Loucy (cell line): ENCODE measurements around the gene CDH4.

ENCODE experiments used
- EZH2phosphoT487 ChIP-seq: fragments of 200-600 bp; IDR thresholded peaks from 2 replicates; pipeline ENCODE4 v1.6.1; 2018; ENCODE audit warnings: antibody characterized with exemption, mild to moderate bottlenecking, moderate library complexity, borderline replicate concordance
- TF ChIP-seq, protein P1 (sequence below): fragments of 200-600 bp; sonication (generic); conservative IDR thresholded peaks from 2 replicates; pipeline ENCODE4 v1.5.1; 2014; ENCODE audit warnings: mild to moderate bottlenecking, antibody characterized with exemption, low read length

DNA sequence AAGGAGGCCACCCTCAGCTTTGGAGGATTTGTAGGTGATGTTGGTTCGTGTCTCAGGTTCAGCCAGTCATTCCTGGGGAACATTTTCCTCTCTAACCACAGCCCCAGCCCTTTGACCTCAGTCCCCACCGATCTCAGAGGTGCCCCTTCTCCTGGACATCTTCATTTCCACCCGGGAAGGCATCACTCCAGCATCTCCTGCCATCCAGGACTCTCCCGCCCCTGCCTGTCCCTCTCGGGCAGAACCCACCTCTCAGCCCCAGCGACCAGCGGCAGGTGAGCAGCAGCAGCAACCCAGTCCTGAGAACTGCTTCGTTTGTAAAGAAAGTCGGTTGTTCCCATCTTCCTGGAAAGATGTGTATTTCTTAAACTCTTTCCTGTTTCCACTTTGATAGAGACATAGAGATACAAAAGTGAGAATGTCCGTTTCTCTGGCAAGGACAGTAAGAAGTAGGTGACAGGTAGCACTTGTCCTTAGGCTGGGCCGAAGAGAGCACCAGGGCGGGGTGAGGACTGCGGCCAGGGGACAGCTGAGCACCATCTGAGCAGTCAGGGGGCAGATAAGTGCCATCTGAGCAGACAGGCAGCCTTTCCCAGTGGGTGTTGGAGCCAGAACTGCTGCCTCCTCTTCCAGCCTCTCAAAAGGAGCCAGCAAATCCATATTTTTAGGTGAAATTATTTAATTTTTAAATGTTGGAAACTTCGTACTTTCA lies 142.2 kb downstream of the CDH4 start:
- TF ChIP-seq EZH2phosphoT487, result no peak
- TF ChIP-seq, protein P1, sequence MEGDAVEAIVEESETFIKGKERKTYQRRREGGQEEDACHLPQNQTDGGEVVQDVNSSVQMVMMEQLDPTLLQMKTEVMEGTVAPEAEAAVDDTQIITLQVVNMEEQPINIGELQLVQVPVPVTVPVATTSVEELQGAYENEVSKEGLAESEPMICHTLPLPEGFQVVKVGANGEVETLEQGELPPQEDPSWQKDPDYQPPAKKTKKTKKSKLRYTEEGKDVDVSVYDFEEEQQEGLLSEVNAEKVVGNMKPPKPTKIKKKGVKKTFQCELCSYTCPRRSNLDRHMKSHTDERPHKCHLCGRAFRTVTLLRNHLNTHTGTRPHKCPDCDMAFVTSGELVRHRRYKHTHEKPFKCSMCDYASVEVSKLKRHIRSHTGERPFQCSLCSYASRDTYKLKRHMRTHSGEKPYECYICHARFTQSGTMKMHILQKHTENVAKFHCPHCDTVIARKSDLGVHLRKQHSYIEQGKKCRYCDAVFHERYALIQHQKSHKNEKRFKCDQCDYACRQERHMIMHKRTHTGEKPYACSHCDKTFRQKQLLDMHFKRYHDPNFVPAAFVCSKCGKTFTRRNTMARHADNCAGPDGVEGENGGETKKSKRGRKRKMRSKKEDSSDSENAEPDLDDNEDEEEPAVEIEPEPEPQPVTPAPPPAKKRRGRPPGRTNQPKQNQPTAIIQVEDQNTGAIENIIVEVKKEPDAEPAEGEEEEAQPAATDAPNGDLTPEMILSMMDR, result no peak
